ENCODE measurements around the gene FERMT3.

Gene FERMT3

GRCh38 chr11:64186492-64187165 lies 19.9 kb upstream of the FERMT3 start:
- DNase-seq: no peak

GRCh38 chr11:64192434-64192833 lies 14.1 kb upstream of the FERMT3 start:
- DNase-seq: no peak

DNA sequence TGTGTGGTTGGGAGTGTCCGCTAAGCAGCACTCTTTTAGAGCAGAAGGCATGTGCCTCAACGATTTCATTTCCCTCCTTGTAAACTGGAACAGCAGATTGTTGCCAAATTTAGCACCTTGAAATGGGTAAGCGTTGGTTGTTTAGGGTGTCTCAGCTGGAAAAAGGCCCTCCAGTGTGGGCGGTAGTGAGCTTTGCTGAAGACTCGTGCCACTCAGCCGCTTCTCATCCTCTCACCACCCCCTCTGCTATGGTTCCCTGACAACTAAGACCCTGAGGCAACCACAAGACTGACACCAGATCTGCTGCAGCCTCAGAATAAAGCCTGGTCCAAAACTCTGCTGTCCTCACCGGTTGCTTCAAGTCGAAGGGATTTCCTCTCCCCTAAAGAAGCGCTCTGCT lies 9.9 kb upstream of the FERMT3 start:
- no peak for DNase-seq

GRCh38 chr11:64198511-64198910 lies 8.0 kb upstream of the FERMT3 start:
- no peak for DNase-seq

DNA sequence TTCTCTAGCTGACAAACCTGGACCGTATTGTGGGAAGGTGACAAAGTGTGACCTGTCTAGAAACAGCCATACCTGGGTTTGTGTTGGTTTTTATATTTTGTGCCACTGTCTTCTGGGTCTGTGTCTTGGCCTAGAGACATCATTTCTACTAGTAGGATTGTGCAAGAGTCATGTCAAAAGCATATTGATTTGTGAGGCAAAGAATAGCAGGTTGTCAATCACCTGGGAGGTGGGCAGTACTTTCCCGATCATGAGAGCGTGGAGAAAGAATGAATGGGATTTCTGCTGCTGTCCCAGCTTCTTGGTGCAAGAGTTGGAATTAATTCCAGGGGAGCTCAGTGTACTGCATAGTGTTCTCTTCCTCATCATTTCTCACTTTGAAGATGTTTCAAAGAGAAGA lies 5.0 kb upstream of the FERMT3 start:
- DNase-seq: no peak

DNA sequence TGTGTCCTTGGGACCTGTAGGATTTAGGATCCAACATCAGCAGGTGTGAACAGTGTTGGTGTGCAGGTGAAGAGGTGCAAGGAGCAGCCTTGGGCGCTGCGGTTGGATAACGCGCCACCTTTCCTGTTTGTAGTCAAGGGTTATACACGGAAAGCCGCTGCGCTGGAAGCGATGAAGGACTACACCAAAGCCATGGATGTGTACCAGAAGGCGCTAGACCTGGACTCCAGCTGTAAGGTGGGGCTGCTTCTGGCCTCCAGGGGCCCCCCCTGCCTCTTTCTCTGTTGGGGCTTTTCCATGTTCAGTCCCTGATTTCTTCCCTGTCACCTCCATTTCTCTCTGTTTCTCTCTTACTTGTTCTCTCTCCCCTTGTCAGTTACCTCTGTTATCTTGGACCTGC lies 3.5 kb upstream of the FERMT3 start:
- DNase-seq: no peak

GRCh38 chr11:64203421-64204079 lies 3.0 kb upstream of the FERMT3 start:
- DNase-seq: no peak

GRCh38 chr11:64204080-64204440 lies 2.5 kb upstream of the FERMT3 start:
- DNase-seq: no peak

- peak; percentile 38 for DNase-seq
These were observed 2.0 kb upstream of the FERMT3 start for GRCh38 chr11:64204464-64204989.

DNA sequence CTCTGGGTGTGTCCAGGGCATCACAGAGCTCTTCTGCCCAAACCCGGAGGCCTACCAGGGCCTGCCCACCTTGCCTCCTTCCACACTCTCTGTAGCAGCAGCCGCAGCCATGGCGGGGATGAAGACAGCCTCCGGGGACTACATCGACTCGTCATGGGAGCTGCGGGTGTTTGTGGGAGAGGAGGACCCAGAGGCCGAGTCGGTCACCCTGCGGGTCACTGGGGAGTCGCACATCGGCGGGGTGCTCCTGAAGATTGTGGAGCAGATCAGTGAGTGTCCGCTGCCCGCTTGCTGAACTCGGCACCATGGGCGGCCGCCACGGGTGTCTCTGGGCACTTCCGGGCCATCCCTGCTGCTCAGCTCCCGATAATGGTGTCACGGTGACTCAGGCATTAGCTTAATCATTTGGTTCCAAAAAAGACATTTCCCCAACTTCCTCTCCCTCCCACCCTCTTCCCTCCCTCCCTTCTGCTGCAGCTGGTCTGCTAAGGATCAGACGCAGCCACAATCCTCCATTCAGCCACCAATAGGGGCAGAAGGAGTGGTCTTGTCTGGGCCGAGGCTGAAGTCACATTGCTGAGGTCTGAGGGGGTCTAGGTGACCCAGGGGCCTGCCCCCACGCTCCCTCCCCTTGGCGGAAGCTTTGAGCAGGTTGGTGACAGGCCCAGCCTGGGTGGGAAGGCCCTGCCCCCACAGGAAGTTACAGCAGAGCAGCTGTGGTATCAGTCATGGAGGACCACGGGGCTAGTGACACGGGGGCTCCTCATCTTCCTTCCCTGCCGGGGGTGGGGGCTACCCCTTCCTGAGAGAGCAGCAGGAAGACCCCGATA lies 950 bp downstream of the FERMT3 start:
- no peak for DNase-seq

DNA sequence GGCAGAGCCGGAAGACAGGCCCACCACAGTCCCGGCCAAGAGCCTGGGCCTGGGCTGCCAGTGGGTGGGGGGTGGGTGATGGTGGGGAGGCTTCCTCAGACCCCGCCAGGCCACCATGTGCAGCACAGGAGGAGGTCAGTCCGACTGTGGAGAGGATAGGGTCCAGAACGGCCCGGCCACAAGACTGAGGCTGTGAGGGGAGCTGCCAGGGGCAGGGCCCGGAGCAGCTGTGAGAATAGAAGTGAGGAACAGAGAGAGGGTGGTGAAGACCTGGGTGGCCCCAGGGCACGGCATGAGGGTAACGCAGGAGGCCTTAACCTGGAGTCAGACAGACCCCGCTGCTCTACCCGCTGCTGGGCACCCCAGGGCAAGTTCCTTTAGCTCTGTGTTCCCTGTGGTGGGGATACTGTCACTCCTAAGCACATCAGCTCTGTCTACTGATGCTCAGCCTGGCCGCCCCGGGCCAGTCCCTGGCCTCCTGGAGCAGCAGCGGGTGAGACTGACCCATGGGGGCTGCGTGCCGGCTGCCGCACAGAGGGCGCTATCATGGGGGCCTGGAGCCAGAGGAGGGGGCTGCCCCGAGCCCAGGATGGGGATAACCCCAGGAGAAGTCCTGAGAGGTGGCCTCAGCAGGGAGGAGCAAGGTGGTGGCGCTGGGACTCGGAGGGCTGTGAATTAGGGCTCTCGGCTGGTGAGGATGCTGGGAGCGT lies 1.7 kb downstream of the FERMT3 start:
- no peak for DNase-seq

DNA sequence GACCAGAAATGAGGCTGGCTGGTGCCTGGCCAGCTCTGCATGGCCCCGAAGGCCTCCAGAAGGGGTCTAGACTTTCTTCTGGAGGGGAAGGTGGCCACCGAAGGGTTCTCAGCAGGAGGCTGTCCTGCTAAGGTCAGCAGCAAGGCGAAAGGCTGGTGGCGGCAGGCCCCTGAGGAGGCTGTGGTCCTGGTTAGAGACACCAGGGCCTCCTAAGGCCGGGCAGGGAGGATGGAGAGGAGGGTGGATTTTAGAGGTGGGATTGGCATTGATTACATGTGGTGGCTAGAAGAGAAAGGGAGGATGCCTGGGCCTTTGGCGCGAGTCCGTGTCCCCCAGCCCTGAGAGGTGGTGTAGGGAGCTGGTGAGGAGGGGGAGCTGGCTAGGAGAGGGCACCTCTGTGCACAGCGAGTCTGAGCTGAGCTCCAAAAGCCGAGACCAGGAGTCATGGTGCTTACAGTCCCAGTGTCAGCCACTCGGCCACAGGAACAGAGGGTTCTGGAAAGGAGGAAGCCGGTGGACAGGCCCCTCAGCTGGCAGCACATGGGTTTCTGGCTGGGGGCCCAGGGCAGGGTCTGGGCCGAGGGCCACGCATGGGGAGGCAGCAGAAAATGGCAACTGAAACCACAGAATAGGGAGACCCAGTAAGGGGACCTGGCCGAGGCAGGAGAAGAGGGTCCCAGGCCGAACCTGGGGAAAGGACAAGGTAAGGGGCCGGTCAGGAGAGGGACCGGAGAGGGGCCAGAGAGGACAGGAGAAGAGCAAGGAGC lies 2.5 kb downstream of the FERMT3 start:
- DNase-seq: no peak

GRCh38 chr11:64209563-64209843 lies 3.0 kb downstream of the FERMT3 start:
- DNase-seq: no peak

DNA sequence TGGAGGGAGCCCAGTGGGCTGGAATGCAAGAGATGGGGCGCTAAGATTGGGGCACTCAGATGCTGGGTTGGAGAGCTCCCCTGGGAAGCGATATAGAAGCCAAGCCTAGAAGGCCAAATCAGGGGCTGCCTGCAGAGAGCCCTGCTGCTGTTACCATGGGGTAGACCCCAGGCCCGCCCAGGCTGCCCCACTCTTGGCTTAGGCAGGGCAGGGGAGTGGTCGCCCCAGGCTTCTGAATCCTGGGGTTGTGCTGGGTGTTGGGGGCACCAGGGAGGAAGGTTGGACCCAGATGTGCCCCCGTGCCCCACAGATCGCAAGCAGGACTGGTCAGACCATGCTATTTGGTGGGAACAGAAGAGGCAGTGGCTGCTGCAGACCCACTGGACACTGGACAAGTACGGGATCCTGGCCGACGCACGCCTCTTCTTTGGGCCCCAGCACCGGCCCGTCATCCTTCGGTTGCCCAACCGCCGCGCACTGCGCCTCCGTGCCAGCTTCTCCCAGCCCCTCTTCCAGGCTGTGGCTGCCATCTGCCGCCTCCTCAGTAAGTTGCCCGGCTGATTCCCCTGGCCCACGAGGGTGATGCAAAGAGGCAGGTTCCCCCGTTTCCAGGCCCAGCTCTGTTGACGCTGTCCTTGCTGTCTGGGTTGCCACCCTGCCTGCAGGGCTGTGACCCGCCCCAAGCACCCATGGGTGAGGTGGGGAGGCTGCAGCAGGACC lies 3.9 kb downstream of the FERMT3 start:
- no peak for DNase-seq

DNA sequence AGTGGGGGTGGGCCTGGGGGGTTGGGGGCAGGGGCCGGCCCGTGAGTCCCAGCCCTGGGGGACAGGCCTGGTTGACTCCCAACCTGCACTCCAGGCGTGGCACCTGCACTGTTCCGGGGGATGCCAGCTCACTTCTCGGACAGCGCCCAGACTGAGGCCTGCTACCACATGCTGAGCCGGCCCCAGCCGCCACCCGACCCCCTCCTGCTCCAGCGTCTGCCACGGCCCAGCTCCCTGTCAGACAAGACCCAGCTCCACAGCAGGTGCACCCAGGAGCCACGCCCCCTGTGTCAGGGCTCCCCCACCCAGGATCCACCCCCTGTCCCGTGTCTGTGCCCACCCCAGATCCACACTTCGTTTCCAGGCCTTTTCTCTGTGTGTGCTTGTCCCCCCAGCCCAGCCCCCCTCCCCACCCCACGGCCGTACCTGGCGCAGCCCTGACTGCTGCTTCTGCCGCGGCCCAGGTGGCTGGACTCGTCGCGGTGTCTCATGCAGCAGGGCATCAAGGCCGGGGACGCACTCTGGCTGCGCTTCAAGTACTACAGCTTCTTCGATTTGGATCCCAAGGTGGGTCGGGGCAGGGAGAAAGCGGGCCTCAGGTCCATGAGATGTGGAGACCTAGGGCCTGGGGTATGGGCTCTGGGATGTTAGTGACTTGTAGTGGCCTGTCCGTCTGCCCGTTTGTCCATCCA lies 4.8 kb downstream of the FERMT3 start:
- DNase-seq: no peak

DNA sequence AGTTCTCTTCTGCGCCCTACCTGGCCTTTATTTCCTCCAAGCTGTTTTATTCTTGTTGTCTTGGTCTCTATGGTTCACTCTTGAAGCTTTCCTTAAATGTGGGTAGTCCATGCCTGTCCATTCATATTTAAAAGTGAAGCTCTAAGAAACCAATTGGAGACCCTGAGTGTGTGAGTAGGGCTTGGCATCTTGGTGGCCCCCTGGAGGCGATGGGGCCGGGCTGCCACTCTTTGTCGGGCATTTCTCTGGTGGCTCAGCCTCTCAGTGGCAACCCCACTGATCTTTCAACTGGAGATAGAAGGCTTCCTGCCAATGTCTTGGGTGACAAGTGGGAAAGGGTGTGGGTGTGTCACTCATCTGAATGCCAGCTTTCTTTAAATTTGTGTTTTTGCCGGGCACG lies 10.4 kb downstream of the FERMT3 start:
- DNase-seq: no peak

DNA sequence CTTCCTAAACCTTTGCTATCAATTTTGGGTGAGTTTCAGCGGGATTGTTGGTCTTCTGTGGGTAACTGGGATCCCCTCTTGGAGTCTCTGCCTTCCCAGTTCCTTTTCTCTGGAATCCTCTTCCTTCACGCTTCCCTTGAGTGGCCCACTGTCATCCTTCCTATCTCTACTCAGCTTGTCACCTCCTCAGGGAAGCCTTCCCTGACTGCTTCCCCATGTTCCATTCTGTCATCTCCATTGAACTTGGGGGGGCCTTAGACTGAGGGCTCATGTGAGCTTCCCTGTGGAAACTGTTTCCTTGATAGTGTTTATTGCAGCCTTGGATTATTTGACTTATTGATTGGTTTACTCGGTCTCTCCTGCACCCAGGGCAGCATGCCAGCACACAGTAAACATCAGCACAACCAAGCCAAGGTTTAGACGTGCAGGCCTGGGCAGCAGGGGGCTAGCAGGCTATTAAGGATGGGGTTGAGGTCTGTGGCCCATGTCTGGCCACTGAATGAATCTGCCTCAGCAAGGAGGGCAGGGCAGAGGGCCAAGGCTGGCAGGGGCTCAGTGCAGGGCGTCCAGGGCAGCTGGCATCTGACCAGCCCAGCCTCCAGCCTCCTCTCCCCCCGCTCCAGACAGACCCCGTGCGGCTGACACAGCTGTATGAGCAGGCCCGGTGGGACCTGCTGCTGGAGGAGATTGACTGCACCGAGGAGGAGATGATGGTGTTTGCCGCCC lies 12.3 kb downstream of the FERMT3 start:
- no peak for DNase-seq

GRCh38 chr11:64219354-64219684 lies 12.8 kb downstream of the FERMT3 start:
- no peak for DNase-seq

GRCh38 chr11:64219755-64220154 lies 13.2 kb downstream of the FERMT3 start:
- DNase-seq: no peak

DNA sequence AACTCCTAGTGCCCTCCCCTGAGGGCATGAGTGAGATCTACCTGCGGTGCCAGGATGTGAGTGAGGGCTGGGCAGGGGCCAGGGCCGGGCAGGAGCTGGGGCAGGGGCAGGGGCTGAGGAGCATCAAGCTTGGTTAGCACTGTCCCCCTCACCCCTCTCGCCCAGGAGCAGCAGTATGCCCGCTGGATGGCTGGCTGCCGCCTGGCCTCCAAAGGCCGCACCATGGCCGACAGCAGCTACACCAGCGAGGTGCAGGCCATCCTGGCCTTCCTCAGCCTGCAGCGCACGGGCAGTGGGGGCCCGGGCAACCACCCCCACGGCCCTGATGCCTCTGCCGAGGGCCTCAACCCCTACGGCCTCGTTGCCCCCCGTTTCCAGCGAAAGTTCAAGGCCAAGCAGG lies 13.8 kb downstream of the FERMT3 start:
- DNase-seq: no peak

GRCh38 chr11:64220798-64221197 lies 14.3 kb downstream of the FERMT3 start:
- DNase-seq: no peak

Data from NCI-H1436 treated with DMSO at 0.1 percent for 48 hours (cell line).